Activated CD8-positive, alpha-beta memory T cell treated with anti-CD3 and anti-CD28 coated beads for 36 hours (primary cell): ENCODE measurements around the gene TXNDC2. TPM values are rescaled to one million over a fixed set of nuclear protein-coding genes. Genes with fewer than 3 reads are reported as not detected.

ENCODE experiments used
- CTCF ChIA-PET: fragments of 350-600 bp; sonication (Branson Sonifier 250); formaldehyde crosslinking; loops from one replicate; lab custom pipeline; 2021; ENCODE audit warnings: antibody characterized with exemption; lab: Charles Lee
- POLR2A ChIA-PET: fragments of 350-600 bp; sonication (Branson Sonifier 250); formaldehyde crosslinking; loops from one replicate; lab custom pipeline; 2021; ENCODE audit warnings: antibody characterized with exemption; lab: Charles Lee
- total RNA-seq, 2 experiments: library from RNA; stranded (reverse); gene quantifications; one replicate each; pipeline ENCODE4 v1.2.3, GENCODE V29; 2021

Gene TXNDC2
- total RNA-seq: not detected

GRCh38 chr18:9885170-9886004, at the start of gene TXNDC2:
Gene TXNDC2, plus strand, starts transcription at chr18:9885973. Its CDS starts 708 bp downstream, at chr18:9886681.
- ChIA-PET POLR2A (interaction anchor here (1.4 kb wide), 1 partner anchor 29 kb away, joined by 7 read pairs; the partner anchor contains the start of gene VAPA), CTCF (no interaction called here)

- POLR2A ChIA-PET: no interaction called here
- CTCF ChIA-PET: no interaction called here
Observed at GRCh38 chr18:9838144-9838877, 47.5 kb upstream of the TXNDC2 start.

GRCh38 chr18:9839211-9839610, 46.6 kb upstream of the TXNDC2 start:
- POLR2A ChIA-PET: no interaction called here
- CTCF ChIA-PET: no interaction called here

GRCh38 chr18:9839853-9840252, 45.9 kb upstream of the TXNDC2 start:
- ChIA-PET CTCF (no interaction called here), POLR2A (no interaction called here)

- CTCF ChIA-PET: no interaction called here
- POLR2A ChIA-PET: no interaction called here
Observed at GRCh38 chr18:9841752-9842151, 44.0 kb upstream of the TXNDC2 start.

GRCh38 chr18:9842448-9842847, 43.3 kb upstream of the TXNDC2 start:
- ChIA-PET CTCF (no interaction called here), POLR2A (no interaction called here)

GRCh38 chr18:9845256-9845655, 40.5 kb upstream of the TXNDC2 start:
- ChIA-PET CTCF (no interaction called here), POLR2A (no interaction called here)

GRCh38 chr18:9846162-9846925, 39.4 kb upstream of the TXNDC2 start:
- POLR2A ChIA-PET: no interaction called here

GRCh38 chr18:9848170-9848879, 37.4 kb upstream of the TXNDC2 start:
- CTCF ChIA-PET: no interaction called here
- POLR2A ChIA-PET: no interaction called here

More at GRCh38 chr18:9846162-9846925, 39.4 kb upstream of the TXNDC2 start:
- CTCF ChIA-PET: no interaction called here

GRCh38 chr18:9849407-9850283, 36.1 kb upstream of the TXNDC2 start:
- POLR2A ChIA-PET: no interaction called here
- CTCF ChIA-PET: no interaction called here

GRCh38 chr18:9850309-9850708, 35.5 kb upstream of the TXNDC2 start:
- POLR2A ChIA-PET: no interaction called here

GRCh38 chr18:9851511-9851910, 34.3 kb upstream of the TXNDC2 start:
- ChIA-PET CTCF (no interaction called here), POLR2A (no interaction called here)

More at GRCh38 chr18:9850309-9850708, 35.5 kb upstream of the TXNDC2 start:
- CTCF ChIA-PET: no interaction called here

- ChIA-PET POLR2A (no interaction called here), CTCF (no interaction called here)
Observed at GRCh38 chr18:9852266-9853081, 33.3 kb upstream of the TXNDC2 start.

GRCh38 chr18:9854801-9855676, 30.7 kb upstream of the TXNDC2 start:
- ChIA-PET CTCF (no interaction called here), POLR2A (no interaction called here)

- POLR2A ChIA-PET: no interaction called here
- CTCF ChIA-PET: no interaction called here
Observed at GRCh38 chr18:9855681-9856080, 30.1 kb upstream of the TXNDC2 start.

GRCh38 chr18:9856092-9856491, 29.7 kb upstream of the TXNDC2 start:
- ChIA-PET POLR2A (no interaction called here), CTCF (no interaction called here)
